Esophagus mucosa (tissue), 1 donor: ENCODE data around the gene PDGFB. TPM values are rescaled to one million over a fixed set of nuclear protein-coding genes. Genes with fewer than 3 reads are reported as not detected.

Source experiments
- ATAC-seq: fragments of 200-7000 bp; cut with Tn5 transposase; one replicate; pipeline ENCODE4 v1.9.1; 2020
- total RNA-seq: library from RNA; stranded (reverse); gene quantifications from one replicate; pipeline ENCODE4 v1.2.4, GENCODE V29; 2023
- donor health status: DM: yes; HTN: yes; CAD: no.

PDGFB gene
- total RNA-seq, 1 donor from 2014 or later = 0.96 TPM

- ATAC-seq = no peak
Measured at GRCh38 chr22:39194098-39194497, 50.7 kb downstream of the PDGFB start.

GRCh38 chr22:39188809-39189208 is 56.0 kb downstream of the PDGFB start:
- no peak for ATAC-seq

GRCh38 chr22:39185601-39186012 is 59.2 kb downstream of the PDGFB start:
- peak; percentile 62 for ATAC-seq

- ATAC-seq = peak; percentile 24
Measured at GRCh38 chr22:39184586-39185577, 59.9 kb downstream of the PDGFB start.

GRCh38 chr22:39183991-39184585 is 60.7 kb downstream of the PDGFB start:
- no peak for ATAC-seq

- no peak for ATAC-seq
Measured at GRCh38 chr22:39182478-39183030, 62.2 kb downstream of the PDGFB start.

- ATAC-seq = no peak
Measured at GRCh38 chr22:39181778-39182177, 63.0 kb downstream of the PDGFB start.

GRCh38 chr22:39181356-39181755 is 63.4 kb downstream of the PDGFB start:
- no peak for ATAC-seq

GRCh38 chr22:39179841-39180335 is 64.9 kb downstream of the PDGFB start:
- no peak for ATAC-seq

- no peak for ATAC-seq
Measured at GRCh38 chr22:39179401-39179827, 65.4 kb downstream of the PDGFB start.

GRCh38 chr22:39178206-39179111 is 66.3 kb downstream of the PDGFB start:
- ATAC-seq = no peak

- ATAC-seq = no peak
Measured at GRCh38 chr22:39177791-39178190, 67.0 kb downstream of the PDGFB start.

- no peak for ATAC-seq
Measured at GRCh38 chr22:39177456-39177775, 67.4 kb downstream of the PDGFB start.

GRCh38 chr22:39176714-39177455 is 67.9 kb downstream of the PDGFB start:
- no peak for ATAC-seq

GRCh38 chr22:39176143-39176713 is 68.6 kb downstream of the PDGFB start:
- peak; percentile 2 for ATAC-seq

- no peak for ATAC-seq
Measured at GRCh38 chr22:39175353-39176142, 69.2 kb downstream of the PDGFB start.

- peak; percentile 33 for ATAC-seq
Measured at GRCh38 chr22:39174498-39175352, 70.1 kb downstream of the PDGFB start.

- ATAC-seq = no peak
Measured at GRCh38 chr22:39173787-39174497, 70.8 kb downstream of the PDGFB start.
